Activated naive CD8-positive, alpha-beta T cell (primary cell): Measurements from ENCODE around the gene SMARCA1.

Experiments used
- H3K27ac Mint-ChIP-seq: one replicate; pipeline ENCODE4 v1.8.0; 2021; ENCODE audit warnings: mixed read lengths
- H3K27me3 Mint-ChIP-seq: one replicate; pipeline ENCODE4 v1.8.0; 2021; ENCODE audit warnings: mixed read lengths
- H3K36me3 Mint-ChIP-seq: one replicate; pipeline ENCODE4 v1.8.0; 2021; ENCODE audit warnings: mixed read lengths
- H3K4me1 Mint-ChIP-seq: one replicate; pipeline ENCODE4 v1.8.0; 2021; ENCODE audit warnings: low read depth, mixed read lengths
- H3K4me3 Mint-ChIP-seq: one replicate; pipeline ENCODE4 v1.8.0; 2021; ENCODE audit warnings: mild to moderate bottlenecking, mixed read lengths
- H3K9me3 Mint-ChIP-seq: one replicate; pipeline ENCODE4 v1.8.0; 2021; ENCODE audit warnings: low read depth, mixed read lengths

The SMARCA1 gene

DNA sequence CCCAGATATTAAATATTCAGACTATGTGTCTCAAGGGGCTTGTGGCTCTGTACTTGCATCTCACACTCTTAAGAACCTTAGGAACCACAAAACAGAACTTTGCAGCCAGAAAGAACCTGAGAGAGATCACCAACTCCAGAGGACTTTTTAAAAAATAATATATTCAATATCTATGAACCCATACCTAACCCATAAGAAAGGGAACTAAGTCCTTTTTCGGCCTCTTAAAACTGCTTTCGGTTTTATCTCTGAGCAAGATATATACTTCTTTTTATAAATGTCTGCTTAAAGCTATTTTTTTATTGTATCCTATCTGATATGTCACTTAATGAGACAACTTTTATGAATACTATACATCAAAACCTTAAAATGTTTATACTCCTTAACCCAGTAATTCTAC lies 10.9 kb downstream of the SMARCA1 start:
- Mint-ChIP-seq H3K4me3 (no peak overlapping the region), H3K27ac (no peak overlapping the region), H3K27me3 (peaks cover 2% of the 10 kb centered on the region), H3K9me3 (no peaks in the 10 kb centered on the region), H3K4me1 (no peaks in the 10 kb centered on the region), H3K36me3 (no peaks in the 10 kb centered on the region)

DNA sequence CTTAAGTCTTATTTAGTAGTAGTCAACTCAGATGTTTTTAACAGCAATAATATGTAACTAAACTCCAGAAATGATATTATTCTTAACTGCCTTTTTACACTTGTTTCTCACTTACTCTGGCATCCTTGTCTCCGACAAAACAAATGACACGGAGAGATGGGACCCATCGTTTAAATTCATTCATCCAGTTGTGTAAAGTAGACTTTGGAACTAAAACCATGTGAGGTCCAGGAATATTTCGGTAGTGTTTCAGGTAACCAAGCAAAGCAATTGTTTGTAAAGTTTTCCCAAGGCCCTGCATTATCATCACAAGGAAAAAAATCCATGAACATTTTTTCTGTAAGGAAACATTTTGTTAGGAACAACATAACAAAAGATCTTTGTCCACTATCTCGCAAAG lies 11.6 kb downstream of the SMARCA1 start:
- Mint-ChIP-seq H3K9me3 (no peaks in the 10 kb centered on the region), H3K36me3 (no peaks in the 10 kb centered on the region), H3K4me3 (no peak overlapping the region), H3K27me3 (peaks cover 2% of the 10 kb centered on the region), H3K4me1 (no peaks in the 10 kb centered on the region), H3K27ac (no peak overlapping the region)

DNA sequence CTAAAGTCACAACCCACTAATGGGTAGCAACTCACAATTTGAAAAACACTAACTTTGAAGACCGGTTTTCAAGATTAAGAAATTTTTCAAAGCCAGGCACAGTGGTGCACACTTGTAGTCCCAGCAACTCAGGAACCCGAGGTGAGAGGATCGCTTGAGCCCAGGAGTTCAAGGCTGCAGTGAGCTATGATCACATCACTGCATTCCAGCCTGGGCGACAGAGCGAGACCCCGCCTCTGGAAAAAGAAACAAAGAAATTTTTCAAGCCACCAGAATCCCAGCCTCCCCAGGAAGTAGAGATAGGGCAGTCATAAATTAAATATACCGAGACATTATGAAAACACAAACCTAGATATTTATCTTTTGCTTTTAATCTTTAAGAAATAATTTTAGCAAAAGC lies 13.0 kb downstream of the SMARCA1 start:
- H3K4me3 Mint-ChIP-seq: no peak overlapping the region
- H3K27ac Mint-ChIP-seq: no peak overlapping the region
- no peaks in the 10 kb centered on the region for H3K36me3 Mint-ChIP-seq
- no peaks in the 10 kb centered on the region for H3K27me3 Mint-ChIP-seq
- no peaks in the 10 kb centered on the region for H3K9me3 Mint-ChIP-seq
- no peaks in the 10 kb centered on the region for H3K4me1 Mint-ChIP-seq

DNA sequence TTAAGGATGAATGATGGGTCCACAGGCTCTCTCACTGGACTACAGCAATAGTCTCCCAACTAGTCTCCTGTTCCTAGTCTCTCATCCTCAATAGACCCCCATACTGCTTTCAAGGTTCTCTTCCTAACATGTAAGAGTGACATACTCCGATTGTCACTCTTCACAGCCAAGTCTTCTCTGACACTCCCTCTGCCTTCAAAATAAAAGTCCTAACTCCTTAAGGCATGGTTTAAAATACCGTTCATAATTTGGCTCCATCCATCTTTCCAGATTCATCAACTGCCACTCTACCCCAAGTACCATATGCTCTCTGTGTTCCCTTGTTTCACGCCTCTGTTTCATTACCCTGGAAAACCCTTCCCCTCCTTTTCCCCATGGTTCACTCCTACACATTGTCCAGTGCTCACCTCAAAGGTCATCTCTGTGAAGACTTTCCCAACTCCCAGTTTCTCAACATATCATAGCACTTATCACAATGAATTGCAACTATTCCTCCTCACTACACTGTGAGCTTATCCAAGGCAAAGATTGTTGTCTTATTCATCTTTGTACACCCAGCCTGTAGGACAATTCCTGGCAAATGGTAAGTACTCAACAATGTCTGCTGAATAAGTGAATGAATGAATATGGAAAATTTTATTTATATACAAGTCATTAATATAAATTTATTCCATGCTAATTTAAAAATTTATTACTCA lies 26.0 kb downstream of the SMARCA1 start:
- H3K27ac Mint-ChIP-seq: no peak overlapping the region
- H3K27me3 Mint-ChIP-seq: no peaks in the 10 kb centered on the region
- H3K4me3 Mint-ChIP-seq: no peak overlapping the region
- H3K4me1 Mint-ChIP-seq: no peaks in the 10 kb centered on the region
- H3K9me3 Mint-ChIP-seq: no peaks in the 10 kb centered on the region
- no peaks in the 10 kb centered on the region for H3K36me3 Mint-ChIP-seq

DNA sequence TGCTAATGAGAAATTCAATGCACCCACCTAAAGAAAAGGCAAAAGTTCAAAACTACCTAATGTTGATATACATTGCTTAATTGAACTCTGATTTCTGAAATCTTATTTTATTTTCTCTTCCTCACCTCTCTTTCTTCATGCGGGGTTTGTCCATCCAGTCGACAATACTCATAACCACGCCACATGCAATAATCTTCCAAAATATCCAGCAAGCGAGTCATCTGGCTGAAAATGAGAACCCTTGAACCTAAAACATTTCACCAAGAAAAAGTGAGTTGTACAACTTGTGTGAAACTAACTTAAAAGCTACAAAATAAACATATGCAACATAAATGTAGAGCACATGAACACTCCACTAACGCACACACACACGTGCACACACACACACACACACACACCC lies 26.7 kb downstream of the SMARCA1 start:
- Mint-ChIP-seq H3K27me3 (no peaks in the 10 kb centered on the region), H3K36me3 (no peaks in the 10 kb centered on the region), H3K4me3 (no peak overlapping the region), H3K4me1 (no peaks in the 10 kb centered on the region), H3K9me3 (no peaks in the 10 kb centered on the region), H3K27ac (no peak overlapping the region)

DNA sequence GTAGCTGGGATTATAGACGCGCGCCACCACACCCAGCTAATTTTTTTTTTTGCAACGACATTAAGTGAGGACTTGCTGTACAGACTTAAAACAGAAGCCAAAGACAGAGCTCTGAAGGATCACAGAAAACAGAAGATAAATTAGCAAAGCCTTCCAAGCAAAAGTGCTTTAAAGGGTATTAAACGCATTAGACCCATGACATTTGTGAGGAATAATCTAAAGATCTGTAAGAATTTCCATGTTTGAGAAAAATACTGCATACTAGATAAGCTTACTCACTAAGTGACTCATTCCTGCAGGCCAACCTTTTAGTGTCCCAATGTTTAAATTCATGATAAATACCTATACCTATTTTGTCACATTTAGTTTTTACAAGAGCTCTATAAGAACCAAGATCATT lies 27.4 kb downstream of the SMARCA1 start:
- no peaks in the 10 kb centered on the region for H3K27me3 Mint-ChIP-seq
- H3K4me3 Mint-ChIP-seq: no peak overlapping the region
- H3K27ac Mint-ChIP-seq: no peak overlapping the region
- H3K4me1 Mint-ChIP-seq: no peaks in the 10 kb centered on the region
- no peaks in the 10 kb centered on the region for H3K9me3 Mint-ChIP-seq
- no peaks in the 10 kb centered on the region for H3K36me3 Mint-ChIP-seq

DNA sequence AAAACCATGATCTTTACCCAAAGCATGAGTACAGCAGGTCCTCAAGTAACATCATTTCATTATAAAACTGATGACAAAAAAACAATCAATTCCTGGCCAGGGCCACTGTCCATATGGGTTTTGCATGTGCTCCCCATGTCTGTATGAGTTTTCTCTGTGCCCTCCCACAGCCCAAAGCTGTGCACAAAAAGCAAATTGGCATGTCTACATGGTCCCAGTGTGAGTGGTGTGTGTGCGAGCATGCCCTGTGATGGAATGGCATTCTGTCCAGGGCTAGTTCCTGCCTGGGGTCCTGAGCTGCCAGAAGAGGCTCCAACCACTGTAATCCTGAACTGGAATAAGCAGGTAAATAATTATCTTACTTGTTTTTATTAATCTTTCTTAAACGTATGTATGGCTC lies 28.4 kb downstream of the SMARCA1 start:
- H3K4me3 Mint-ChIP-seq: no peak overlapping the region
- H3K36me3 Mint-ChIP-seq: no peaks in the 10 kb centered on the region
- H3K9me3 Mint-ChIP-seq: no peaks in the 10 kb centered on the region
- no peak overlapping the region for H3K27ac Mint-ChIP-seq
- no peaks in the 10 kb centered on the region for H3K4me1 Mint-ChIP-seq
- H3K27me3 Mint-ChIP-seq: no peaks in the 10 kb centered on the region

DNA sequence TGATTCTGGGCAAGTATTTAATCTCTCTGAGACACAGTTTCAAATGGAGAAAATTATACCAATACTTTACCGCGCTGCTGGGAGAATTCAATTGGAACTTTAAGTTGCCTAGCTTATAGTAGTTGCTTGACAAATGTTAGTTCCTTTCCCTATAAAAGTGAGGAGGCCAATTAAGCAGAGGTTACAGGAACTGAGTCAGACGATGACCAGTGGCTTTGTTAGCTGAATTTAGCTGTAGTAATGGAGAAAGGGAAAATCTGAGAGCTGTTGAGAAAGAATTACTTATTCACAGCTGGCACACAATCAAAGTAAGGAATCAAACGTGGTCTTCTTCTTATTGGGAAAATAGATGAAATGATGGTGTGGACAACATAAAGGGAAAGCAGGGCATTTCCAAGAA lies 29.6 kb downstream of the SMARCA1 start:
- Mint-ChIP-seq H3K4me3 (no peak overlapping the region), H3K4me1 (no peaks in the 10 kb centered on the region), H3K27ac (no peak overlapping the region), H3K36me3 (no peaks in the 10 kb centered on the region), H3K9me3 (no peaks in the 10 kb centered on the region), H3K27me3 (no peaks in the 10 kb centered on the region)

DNA sequence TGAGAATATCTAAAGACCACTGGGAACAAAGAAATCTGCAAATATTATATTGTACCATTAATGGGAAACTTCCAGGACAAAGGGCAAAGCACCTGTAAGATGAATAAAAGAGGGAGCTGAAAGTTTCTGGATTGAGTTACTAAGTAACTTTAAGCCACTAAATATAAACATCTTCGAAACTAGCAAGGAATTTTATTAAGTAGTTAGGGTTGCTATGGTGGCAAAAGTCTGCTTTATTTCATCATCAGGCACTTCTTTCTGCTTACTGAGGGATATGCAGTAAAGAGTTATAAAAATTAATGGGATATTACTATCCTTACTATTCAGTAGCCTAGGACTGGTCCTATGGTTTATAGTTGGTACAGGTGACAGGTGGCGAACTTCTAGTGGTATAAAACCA lies 33.0 kb downstream of the SMARCA1 start:
- Mint-ChIP-seq H3K4me3 (no peak overlapping the region), H3K9me3 (no peaks in the 10 kb centered on the region), H3K27ac (no peak overlapping the region), H3K27me3 (no peaks in the 10 kb centered on the region), H3K4me1 (no peaks in the 10 kb centered on the region), H3K36me3 (no peaks in the 10 kb centered on the region)

DNA sequence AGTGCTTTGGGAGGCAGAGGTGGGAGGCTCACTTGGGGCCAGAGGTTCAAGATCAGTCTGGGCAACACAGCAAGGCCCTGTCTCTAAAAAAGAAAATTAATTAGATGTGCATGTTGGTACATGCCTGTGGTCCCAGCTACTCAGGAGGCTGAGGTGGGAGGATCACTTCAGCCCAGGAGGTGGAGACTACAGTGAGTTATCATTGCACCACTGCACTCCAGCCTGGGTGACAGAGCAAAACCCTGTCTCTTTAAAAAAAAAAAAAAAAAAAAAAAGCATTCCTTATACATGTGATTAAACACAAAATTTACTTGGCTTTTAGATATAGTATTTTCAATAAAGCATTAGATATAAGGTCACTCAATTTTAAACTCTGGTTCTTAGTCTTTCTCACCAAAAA lies 34.9 kb downstream of the SMARCA1 start:
- no peak overlapping the region for H3K27ac Mint-ChIP-seq
- no peaks in the 10 kb centered on the region for H3K27me3 Mint-ChIP-seq
- H3K36me3 Mint-ChIP-seq: no peaks in the 10 kb centered on the region
- no peaks in the 10 kb centered on the region for H3K9me3 Mint-ChIP-seq
- H3K4me3 Mint-ChIP-seq: no peak overlapping the region
- no peaks in the 10 kb centered on the region for H3K4me1 Mint-ChIP-seq

DNA sequence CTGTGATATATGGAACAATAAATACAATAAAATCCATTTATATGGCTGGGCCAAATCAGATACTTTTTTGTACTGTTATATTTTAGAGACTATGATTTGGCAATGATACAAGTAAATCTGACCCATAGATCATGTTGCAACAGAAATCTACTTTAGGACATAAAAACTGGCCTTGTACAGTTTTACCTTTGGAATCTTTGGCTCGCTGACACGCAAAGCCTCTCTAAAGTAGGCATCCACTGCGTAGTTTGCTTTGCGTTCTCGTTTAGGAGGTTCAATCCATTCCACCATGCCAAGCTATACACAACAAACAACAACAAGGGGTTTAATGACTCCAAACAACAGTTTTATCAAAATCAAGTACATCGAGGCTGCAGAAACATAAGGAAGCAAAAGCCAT lies 42.4 kb downstream of the SMARCA1 start:
- Mint-ChIP-seq H3K4me1 (no peaks in the 10 kb centered on the region), H3K36me3 (peaks cover 2% of the 10 kb centered on the region), H3K27ac (no peak overlapping the region), H3K27me3 (no peaks in the 10 kb centered on the region), H3K9me3 (no peaks in the 10 kb centered on the region), H3K4me3 (no peak overlapping the region)

DNA sequence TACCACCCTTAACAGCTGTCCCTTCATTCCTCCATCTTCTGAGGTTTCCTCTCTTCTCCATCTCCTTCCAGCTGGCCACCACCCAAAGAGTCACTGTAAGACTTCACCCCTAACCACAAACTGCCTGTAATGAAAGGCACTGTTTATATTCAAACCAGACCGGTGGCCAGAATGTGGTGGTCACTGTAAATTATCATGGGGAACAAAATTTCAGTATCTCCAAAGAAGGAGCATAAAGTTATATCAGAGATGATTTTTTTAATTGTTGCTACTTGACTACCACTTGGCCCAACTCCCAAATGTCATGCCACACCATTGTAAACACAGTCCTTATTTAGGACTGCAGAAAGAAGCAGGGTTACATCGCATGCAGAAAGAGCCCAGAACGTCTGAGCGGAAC lies 44.8 kb downstream of the SMARCA1 start:
- no peak overlapping the region for H3K27ac Mint-ChIP-seq
- H3K4me1 Mint-ChIP-seq: no peaks in the 10 kb centered on the region
- no peaks in the 10 kb centered on the region for H3K27me3 Mint-ChIP-seq
- H3K9me3 Mint-ChIP-seq: no peaks in the 10 kb centered on the region
- H3K36me3 Mint-ChIP-seq: peaks cover 2% of the 10 kb centered on the region
- H3K4me3 Mint-ChIP-seq: no peak overlapping the region

DNA sequence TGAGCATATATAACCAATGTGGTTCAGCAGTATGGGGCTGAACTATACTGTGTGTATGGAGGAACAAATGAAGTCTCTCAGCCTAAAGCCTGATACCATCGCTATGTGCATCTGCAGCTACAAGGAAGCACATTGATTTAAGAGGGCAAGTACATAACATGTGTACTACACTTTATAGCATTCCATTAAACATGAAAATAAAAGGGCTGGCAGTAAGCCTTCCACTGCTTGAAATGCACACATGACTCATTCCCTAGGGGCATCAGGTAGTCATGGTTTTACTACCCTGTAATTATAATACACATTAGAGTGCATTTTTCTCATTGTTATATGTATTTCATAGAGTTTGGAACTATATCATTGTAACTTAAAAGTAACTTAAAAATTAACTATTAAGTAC lies 51.2 kb downstream of the SMARCA1 start:
- H3K36me3 Mint-ChIP-seq: no peaks in the 10 kb centered on the region
- H3K4me3 Mint-ChIP-seq: no peak overlapping the region
- H3K4me1 Mint-ChIP-seq: no peaks in the 10 kb centered on the region
- no peaks in the 10 kb centered on the region for H3K9me3 Mint-ChIP-seq
- no peak overlapping the region for H3K27ac Mint-ChIP-seq
- H3K27me3 Mint-ChIP-seq: no peaks in the 10 kb centered on the region

DNA sequence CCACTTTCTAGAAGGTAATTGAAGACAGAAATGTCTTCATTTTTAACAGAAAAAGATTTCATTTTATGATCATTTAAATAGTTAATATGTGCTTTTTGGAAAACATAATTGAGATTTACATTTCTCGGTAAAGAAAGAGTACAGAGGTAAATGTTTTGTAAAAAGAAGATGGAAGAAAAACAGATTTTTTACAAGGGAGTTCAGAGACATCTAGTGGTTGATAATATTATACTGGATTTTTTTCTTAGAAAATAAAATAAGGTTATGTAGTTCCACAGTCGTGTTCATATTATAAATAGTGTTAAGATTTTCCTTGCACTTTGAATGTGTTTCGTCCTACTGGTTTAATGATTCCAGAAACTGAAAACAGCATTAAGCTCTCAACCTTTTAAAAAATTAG lies 60.6 kb downstream of the SMARCA1 start:
- no peak overlapping the region for H3K4me3 Mint-ChIP-seq

DNA sequence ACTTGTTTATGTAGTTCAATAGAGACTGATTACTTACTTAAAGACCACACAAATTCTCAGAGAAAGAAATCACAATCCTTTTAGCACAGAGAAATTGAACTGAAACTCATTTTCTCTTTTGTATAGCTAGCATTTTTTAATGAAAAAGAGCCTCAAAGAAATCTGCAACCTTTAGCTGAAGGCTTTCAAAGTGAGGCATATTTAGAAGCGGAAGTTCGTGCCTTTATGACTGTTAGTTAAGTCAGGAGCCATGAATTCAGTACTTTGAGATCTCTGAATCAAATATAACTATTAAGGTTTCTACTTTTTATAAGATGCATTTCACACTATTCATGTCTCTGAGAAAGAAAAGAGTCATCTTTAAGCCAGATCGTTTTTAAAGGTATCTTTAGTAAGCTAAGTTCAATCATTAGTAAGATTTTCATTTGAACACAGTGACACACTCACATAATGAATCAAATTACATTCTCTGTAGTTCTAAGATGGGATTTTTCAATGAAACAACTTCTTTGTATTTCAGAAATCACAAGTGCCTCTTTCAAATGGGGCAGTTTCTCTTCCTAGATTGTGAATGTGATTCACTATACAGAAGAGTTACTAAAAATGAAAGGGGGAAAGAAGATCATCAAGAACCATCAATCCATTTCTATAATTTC lies 61.4 kb downstream of the SMARCA1 start:
- peaks cover 2% of the 10 kb centered on the region for H3K36me3 Mint-ChIP-seq

More for the DNA sequence above, 60.6 kb downstream of the SMARCA1 start:
- H3K27ac Mint-ChIP-seq: no peak overlapping the region
- no peaks in the 10 kb centered on the region for H3K9me3 Mint-ChIP-seq
- peaks cover 2% of the 10 kb centered on the region for H3K36me3 Mint-ChIP-seq
- no peaks in the 10 kb centered on the region for H3K4me1 Mint-ChIP-seq
- H3K27me3 Mint-ChIP-seq: no peaks in the 10 kb centered on the region

DNA sequence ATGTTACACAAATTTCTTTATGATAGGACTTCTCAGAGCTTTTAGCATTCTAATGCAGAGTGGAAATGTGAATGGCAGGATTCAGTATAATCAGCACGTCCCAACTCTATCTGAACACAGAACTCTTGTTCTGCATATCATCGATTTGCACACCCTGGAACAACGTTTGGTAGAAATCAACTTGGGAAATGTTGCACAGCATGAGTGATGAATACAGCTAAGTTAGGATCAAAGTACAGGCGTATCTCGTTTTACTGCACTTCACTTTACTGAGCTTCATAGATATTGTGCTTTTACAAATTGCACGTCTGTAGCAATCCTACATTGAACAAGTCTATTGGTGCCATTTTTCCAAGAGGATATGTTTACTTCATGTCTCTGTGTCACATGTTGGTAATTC lies 70.8 kb downstream of the SMARCA1 start:
- Mint-ChIP-seq H3K4me3 (no peak overlapping the region), H3K27ac (no peak overlapping the region), H3K27me3 (peaks cover 1% of the 10 kb centered on the region), H3K36me3 (no peaks in the 10 kb centered on the region), H3K4me1 (no peaks in the 10 kb centered on the region), H3K9me3 (no peaks in the 10 kb centered on the region)

More for the DNA sequence above, 61.4 kb downstream of the SMARCA1 start:
- Mint-ChIP-seq H3K27ac (no peak overlapping the region), H3K9me3 (no peaks in the 10 kb centered on the region), H3K27me3 (no peaks in the 10 kb centered on the region), H3K4me1 (no peaks in the 10 kb centered on the region), H3K4me3 (no peak overlapping the region)
